Panc1 (cell line): ENCODE measurements around the gene ASXL1. TPM values are rescaled to one million over a fixed set of nuclear protein-coding genes. Genes with fewer than 3 reads are reported as not detected.

Experiments
- ATAC-seq: fragments of 200-7000 bp; cut with Tn5 transposase; 2 replicates; pipeline ENCODE4 v1.9.1; 2020; ENCODE audit warnings: mild to moderate bottlenecking, moderate library complexity
- BruUV-seq: library from RNA; stranded (reverse); fragments of 400-500 nt; replicated peaks from 2 replicates; lab custom pipeline; 2021; lab: Mats Ljungman, UMichigan
- CTCF ChIA-PET: fragments of 300-600 bp; sonication (Branson Sonifier 250); formaldehyde crosslinking; loops from one replicate; lab custom pipeline; 2022; ENCODE audit warnings: antibody characterized with exemption; lab: Charles Lee
- POLR2A ChIA-PET: fragments of 300-600 bp; sonication (Branson Sonifier 250); formaldehyde crosslinking; loops from one replicate; lab custom pipeline; 2022; ENCODE audit warnings: antibody characterized with exemption; lab: Charles Lee
- DNase-seq: peaks from one replicate; pipeline ENCODE4 v3.0.0-alpha.2; 2010; ENCODE audit warnings: low read depth, low spot score
- H3K27ac ChIP-seq: 2 replicates; pipeline ENCODE4 v1.5.1; 2011; ENCODE audit warnings: mild to moderate bottlenecking, low read length, inconsistent platforms
- H3K27me3 ChIP-seq: fragments of 200-500 bp; sonication (Bioruptor generic); 2 replicates; pipeline ENCODE4 v1.6.0; 2014; ENCODE audit warnings: low read length, inconsistent platforms; ENCODE audit not compliant: control insufficient read depth, insufficient read depth
- H3K36me3 ChIP-seq: fragments of 200-500 bp; sonication (Bioruptor generic); 2 replicates; pipeline ENCODE4 v1.5.1; 2014; ENCODE audit warnings: inconsistent platforms, mild to moderate bottlenecking, low read length, moderate library complexity; ENCODE audit not compliant: control insufficient read depth, insufficient read depth
- H3K4me1 ChIP-seq: 2 replicates; pipeline ENCODE4 v1.5.1; 2011; ENCODE audit warnings: inconsistent platforms, mild to moderate bottlenecking, low read length, moderate library complexity; ENCODE audit not compliant: control insufficient read depth, insufficient read depth
- H3K4me3 ChIP-seq, 2 experiments: 2 replicates each; pipeline ENCODE4 v1.5.1; 2011 to 2012; ENCODE audit warnings: low read depth in 2 of 2, low read length in 2 of 2, mild to moderate bottlenecking in 2 of 2, inconsistent platforms in 1 of 2, moderate library complexity in 1 of 2
- H3K9me3 ChIP-seq: fragments of 200-500 bp; sonication (Bioruptor generic); 2 replicates; pipeline ENCODE4 v1.5.1; 2014; ENCODE audit warnings: low read depth, mild to moderate bottlenecking, inconsistent platforms, low read length, moderate library complexity; ENCODE audit not compliant: control insufficient read depth, insufficient read depth
- CTCF ChIP-seq: fragments of 450-650 bp; IDR thresholded peaks from 2 replicates; pipeline ENCODE4 v1.5.1; 2017; ENCODE audit warnings: mild to moderate bottlenecking
- POLR2AphosphoS5 ChIP-seq: IDR thresholded peaks from 2 replicates; pipeline ENCODE4 v1.6.1; 2012; ENCODE audit warnings: mild to moderate bottlenecking, low read depth, low read length, moderate library complexity
- REST ChIP-seq, 2 experiments: IDR thresholded peaks; 2 replicates each; pipeline ENCODE4 v1.6.1; 2011 to 2012; ENCODE audit warnings: low read depth in 2 of 2, control low read depth in 1 of 2, low read length in 1 of 2, mild to moderate bottlenecking in 1 of 2, moderate library complexity in 1 of 2; ENCODE audit not compliant: insufficient read depth in 1 of 2
- SIN3A ChIP-seq: IDR thresholded peaks from 2 replicates; pipeline ENCODE4 v1.6.1; 2012; ENCODE audit warnings: low read depth, mild to moderate bottlenecking, low read length, moderate library complexity, borderline replicate concordance; ENCODE audit not compliant: insufficient read depth
- TCF7L2 ChIP-seq: IDR thresholded peaks from 2 replicates; pipeline ENCODE4 v1.6.1; 2011; ENCODE audit warnings: mild to moderate bottlenecking, low read depth, low read length, inconsistent platforms
- in situ Hi-C: cut with HindIII; loops from 2 replicates; pipeline ENCODE4 v1.10.0; 2016; ENCODE audit warnings: low sequenced_read_pairs, low pct_unique_long_range_greater_than_20kb
- intact Hi-C: fragments of 100-400 bp; cut with micrococcal nuclease; formaldehyde crosslinking; loops from one replicate; pipeline ENCODE4 v1.10.0; 2022; ENCODE audit not compliant: unreplicated experiment
- total RNA-seq: library from RNA; stranded (reverse); gene quantifications from one replicate; pipeline ENCODE4 v1.2.1, GENCODE V29; 2021; ENCODE audit not compliant: unreplicated experiment

The ASXL1 gene
- total RNA-seq, 1 experiment from 2014 or later, result 205 TPM

GRCh38 chr20:32449890-32450401, 91.8 kb downstream of the ASXL1 start:
- intact Hi-C loops (no loop called here), in situ Hi-C loops (no loop called here)

GRCh38 chr20:32450484-32451061, 92.4 kb downstream of the ASXL1 start:
- POLR2A ChIA-PET, result no interaction called here

More at GRCh38 chr20:32449890-32450401, 91.8 kb downstream of the ASXL1 start:
- peaks cover 21% of the 10 kb centered on the region for H3K4me1 ChIP-seq
- POLR2A ChIA-PET, result no interaction called here
- no peak overlapping the region for H3K4me3 ChIP-seq
- no peak overlapping the region for H3K27ac ChIP-seq
- H3K36me3 ChIP-seq, result no peaks in the 10 kb centered on the region
- TF ChIP-seq POLR2AphosphoS5 (no peak), TCF7L2 (no peak), REST (IDR thresholded peaks at IDR 0.05; ENCODE audit: insufficient read depth in 1 of 2, low read depth in 2 of 2, low read length in 1 of 2) (no peak), CTCF (no peak), SIN3A (no peak)
- CTCF ChIA-PET, result interaction anchor here (0.5 kb wide), 1 partner anchor 346 kb away, joined by 3 read pairs; no protein-coding TSS in a partner anchor
- no peak for ATAC-seq
- no TSS peak for BruUV-seq
- no peak for DNase-seq
- H3K9me3 ChIP-seq, result no peaks in the 10 kb centered on the region
- H3K27me3 ChIP-seq, result no peaks in the 10 kb centered on the region

More at GRCh38 chr20:32450484-32451061, 92.4 kb downstream of the ASXL1 start:
- in situ Hi-C loops, result no loop called here
- Histone ChIP-seq H3K27ac (no peak overlapping the region), H3K9me3 (no peaks in the 10 kb centered on the region), H3K27me3 (no peaks in the 10 kb centered on the region), H3K36me3 (no peaks in the 10 kb centered on the region), H3K4me3 (no peak overlapping the region), H3K4me1 (peaks cover 15% of the 10 kb centered on the region)
- CTCF ChIA-PET, result interaction anchor here (0.5 to 0.7 kb wide), 2 partner anchors 72 to 346 kb away, joined by 3 to 19 read pairs; no protein-coding TSS in a partner anchor
- TF ChIP-seq REST (IDR thresholded peaks at IDR 0.05; ENCODE audit: insufficient read depth in 1 of 2, low read depth in 2 of 2, low read length in 1 of 2) (no peak), SIN3A (no peak), TCF7L2 (no peak), CTCF (no peak), POLR2AphosphoS5 (no peak)
- intact Hi-C loops, result no loop called here
- ATAC-seq, result no peak
- no TSS peak for BruUV-seq
- DNase-seq, result no peak
